CD14-positive monocyte (primary cell): Measurements from ENCODE around the gene SPNS3. TPM values are rescaled to one million over a fixed set of nuclear protein-coding genes. Genes with fewer than 3 reads are reported as not detected.

Experiments
- DNase-seq, 3 donors: peaks; one replicate each; pipeline ENCODE4 v3.0.0-alpha.2; 2011 to 2022
- H2AFZ ChIP-seq: 2 replicates; pipeline ENCODE4 v1.6.0; 2012; ENCODE audit warnings: mild to moderate bottlenecking, low read depth, low read length, inconsistent platforms; ENCODE audit not compliant: insufficient read depth, poor library complexity, severe bottlenecking
- H3K27ac ChIP-seq, 2 donors: 1 replicate in 1 of 2; 2 replicates in 1 of 2; pipeline ENCODE4 v1.5.1; 2012 to 2013; ENCODE audit warnings: low read length in 2 of 2, control low read depth in 1 of 2, inconsistent platforms in 1 of 2, low read depth in 1 of 2, mild to moderate bottlenecking in 1 of 2
- H3K27me3 ChIP-seq, 2 donors: one replicate each; pipeline versions ENCODE4 v1.6.0 to v1.6.1; 2011 to 2013; ENCODE audit warnings: low read length in 2 of 2; ENCODE audit not compliant: control insufficient read depth in 2 of 2, insufficient read depth in 2 of 2
- H3K36me3 ChIP-seq, 2 donors: replicated peaks in 1 of 2; 1 replicate in 1 of 2; 2 replicates in 1 of 2; pipeline versions ENCODE4 v1.5.1 to v1.6.1; 2012 to 2013; ENCODE audit warnings: low read length in 2 of 2, control low read depth in 1 of 2, inconsistent platforms in 1 of 2, mild to moderate bottlenecking in 1 of 2; ENCODE audit not compliant: insufficient read depth in 2 of 2, control insufficient read depth in 1 of 2
- H3K4me1 ChIP-seq, 2 donors: 1 replicate in 1 of 2; 2 replicates in 1 of 2; pipeline versions ENCODE4 v1.5.1 to v1.6.1; 2012 to 2013; ENCODE audit warnings: low read length in 2 of 2, control low read depth in 1 of 2, inconsistent platforms in 1 of 2, mild to moderate bottlenecking in 1 of 2, moderate library complexity in 1 of 2; ENCODE audit not compliant: insufficient read depth in 2 of 2, control insufficient read depth in 1 of 2
- H3K4me2 ChIP-seq: replicated peaks from 2 replicates; pipeline ENCODE3; 2012; ENCODE audit warnings: low read length, moderate library complexity, mild to moderate bottlenecking; ENCODE audit not compliant: poor library complexity, severe bottlenecking; ENCODE audit errors: extremely low read depth
- H3K4me3 ChIP-seq, 3 experiments: fragments of 200-600 bp in 1 of 3; sonication (generic) in 1 of 3; replicated peaks in 1 of 3; 1 replicate in 2 of 3; 2 replicates in 1 of 3; pipeline ENCODE4 v1.5.1; 2011 to 2013; ENCODE audit warnings: low read length in 3 of 3, mild to moderate bottlenecking in 3 of 3, control low read depth in 2 of 3, low read depth in 2 of 3, inconsistent platforms in 1 of 3, moderate library complexity in 1 of 3
- H3K79me2 ChIP-seq: 2 replicates; pipeline ENCODE4 v1.6.0; 2012; ENCODE audit warnings: mild to moderate bottlenecking, control low read depth, inconsistent platforms, low read length, moderate library complexity; ENCODE audit not compliant: insufficient read depth
- H3K9ac ChIP-seq: 2 replicates; pipeline ENCODE4 v1.6.0; 2017; ENCODE audit warnings: low read length, mild to moderate bottlenecking; ENCODE audit not compliant: insufficient read depth, poor library complexity, severe bottlenecking
- H3K9me3 ChIP-seq, 2 donors: replicated peaks in 1 of 2; 1 replicate in 1 of 2; 2 replicates in 1 of 2; pipeline versions ENCODE4 v1.5.1 to v1.6.1; 2012 to 2013; ENCODE audit warnings: low read length in 2 of 2, control low read depth in 1 of 2; ENCODE audit not compliant: control insufficient read depth in 1 of 2, insufficient read depth in 1 of 2
- H4K20me1 ChIP-seq: 2 replicates; pipeline ENCODE4 v1.6.0; 2012; ENCODE audit warnings: mild to moderate bottlenecking, low read length, control low read depth, moderate library complexity; ENCODE audit not compliant: insufficient read depth
- H3K27ac Mint-ChIP-seq, 7 donors: one replicate each; pipeline ENCODE4 v1.8.0; 2020; ENCODE audit warnings: mild to moderate bottlenecking in 7 of 7, mixed read lengths in 7 of 7, moderate library complexity in 6 of 7, inconsistent platforms in 2 of 7
- H3K27me3 Mint-ChIP-seq, 3 donors: one replicate each; pipeline ENCODE4 v1.8.0; 2021 to 2022; ENCODE audit warnings: low read depth in 3 of 3, mild to moderate bottlenecking in 3 of 3, mixed read lengths in 3 of 3, moderate library complexity in 3 of 3, inconsistent platforms in 1 of 3
- H3K36me3 Mint-ChIP-seq, 2 donors: one replicate each; pipeline ENCODE4 v1.8.0; 2020; ENCODE audit warnings: mixed read lengths in 2 of 2, inconsistent platforms in 1 of 2, mild to moderate bottlenecking in 1 of 2
- H3K4me1 Mint-ChIP-seq: one replicate; pipeline ENCODE4 v1.8.0; 2020; ENCODE audit warnings: mild to moderate bottlenecking, mixed read lengths
- H3K4me3 Mint-ChIP-seq, 2 donors: one replicate each; pipeline ENCODE4 v1.8.0; 2020; ENCODE audit warnings: mild to moderate bottlenecking in 2 of 2, mixed read lengths in 2 of 2, moderate library complexity in 1 of 2
- H3K9me3 Mint-ChIP-seq, 7 donors: one replicate each; pipeline ENCODE4 v1.8.0; 2020 to 2022; ENCODE audit warnings: mixed read lengths in 7 of 7, mild to moderate bottlenecking in 6 of 7, moderate library complexity in 6 of 7, inconsistent platforms in 2 of 7
- CTCF ChIP-seq: fragments of 200-600 bp; IDR thresholded peaks from one replicate; pipeline ENCODE4 v1.8.0; 2022; ENCODE audit warnings: antibody characterized with exemption, mild to moderate bottlenecking
- whole genome bisulfite sequencing: methylation state at CpG from one replicate; pipeline ENCODE4 v1.1.5; 2013; ENCODE audit warnings: missing lambda C conversion rate; ENCODE audit not compliant: insufficient coverage; 5-methylcytosine and 5-hydroxymethylcytosine counted together
- intact Hi-C, 2 donors: fragments of 100-400 bp; cut with micrococcal nuclease; formaldehyde crosslinking; loops; one replicate each; pipeline versions ENCODE4 v1.15.0 to v1.15.1; 2023
- polyA plus RNA-seq, 3 donors: library from polyadenylated mRNA; depleted of rRNA in 1 of 3; unstranded in 2 of 3; stranded (reverse) in 1 of 3; fragments of 300-500 nt in 2 of 3; fragments of >200 nt in 1 of 3; fragmentation: Illumina TruSeq in 2 of 3; gene quantifications; 1 replicate in 2 of 3; 2 replicates in 1 of 3; pipeline ENCODE4 v1.2.3, GENCODE V29; 2012 to 2021

SPNS3 gene
- polyA plus RNA-seq, 3 donors = 2.3 to 5.7 (median 4.5) TPM

- Histone ChIP-seq H3K4me1 (peaks cover 22 to 25% of the 10 kb centered on the region in 2 donors), H3K9me3 (no peaks in the 10 kb centered on the region), H4K20me1 (no peaks in the 10 kb centered on the region), H3K4me2 (peak overlapping the region; percentile 68), H3K27me3 (no peaks in the 10 kb centered on the region), H3K36me3 (peaks cover 29 to 31% of the 10 kb centered on the region in 2 donors), H3K27ac (no peak overlapping the region), H3K4me3 (no peak overlapping the region), H3K9ac (peak overlapping the region; percentile 51), H3K79me2 (no peaks in the 10 kb centered on the region), H2AFZ (no peak overlapping the region)
- WGBS = 95% methylated on average over 9 of the region's 19 CpGs
- Mint-ChIP-seq H3K4me1 (peaks cover 31% of the 10 kb centered on the region), H3K4me3 (peak overlapping the region in 1 of 2 donors; percentile 71), H3K27ac (peak overlapping the region in 1 of 7 donors; percentile 41), H3K27me3 (peaks cover 8 to 16% (median 8%) of the 10 kb centered on the region in 3 donors), H3K9me3 (no peaks in the 10 kb centered on the region), H3K36me3 (peaks cover 14 to 30% of the 10 kb centered on the region in 2 donors)
- no peak for DNase-seq
- no peak for TF ChIP-seq CTCF
- intact Hi-C loops = no loop called here
These were observed 102.0 kb downstream of the SPNS3 start for GRCh38 chr17:4535667-4536258.

GRCh38 chr17:4536259-4536741 is 102.6 kb downstream of the SPNS3 start:
- peaks cover 18 to 35% of the 10 kb centered on the region in 2 donors for H3K36me3 Mint-ChIP-seq

More at GRCh38 chr17:4536259-4536741, 102.6 kb downstream of the SPNS3 start:
- no peaks in the 10 kb centered on the region for H4K20me1 ChIP-seq
- H2AFZ ChIP-seq = peak overlapping the region; percentile 29
- DNase-seq = peak in 2 of 3 donors; percentile 8 to 21
- H3K4me2 ChIP-seq = peak overlapping the region; percentile 68
- no peaks in the 10 kb centered on the region for H3K27me3 ChIP-seq
- H3K9me3 Mint-ChIP-seq = no peaks in the 10 kb centered on the region
- peaks cover 33 to 36% of the 10 kb centered on the region in 2 donors for H3K36me3 ChIP-seq
- H3K4me3 Mint-ChIP-seq = peak overlapping the region; percentile 50 to 71
- peaks cover 8 to 13% (median 8%) of the 10 kb centered on the region in 3 donors for H3K27me3 Mint-ChIP-seq
- intact Hi-C loops = no loop called here
- H3K27ac ChIP-seq = peak overlapping the region in 1 of 2 donors; percentile 58
- H3K9me3 ChIP-seq = no peaks in the 10 kb centered on the region
- WGBS = 56% methylated on average over 14 of the region's 19 CpGs
- H3K4me1 Mint-ChIP-seq = peaks cover 28% of the 10 kb centered on the region
- no peak for TF ChIP-seq CTCF
- H3K79me2 ChIP-seq = no peaks in the 10 kb centered on the region
- H3K9ac ChIP-seq = peak overlapping the region; percentile 51
- H3K4me1 ChIP-seq = peaks cover 21 to 24% of the 10 kb centered on the region in 2 donors
- no peak overlapping the region for H3K27ac Mint-ChIP-seq
- peak overlapping the region in 2 of 3 experiments; percentile 3 to 37 for H3K4me3 ChIP-seq
